Measurements from ENCODE around the gene TOM1L2. TPM values are rescaled to one million over a fixed set of nuclear protein-coding genes. Genes with fewer than 3 reads are reported as not detected.

The TOM1L2 gene
- total and polyA plus RNA-seq, 2 of the 4 experiments (the other 2 are of a cell fraction) = 34.4 to 51.7 TPM

GRCh38 chr17:17913695-17914332 lies 58.4 kb downstream of the TOM1L2 start:
- Histone ChIP-seq H4K8ac (ENCODE audit: low read depth in 2 of 2, low read length in 2 of 2) (peak overlapping the region; percentile 10 to 92; a peak in 3 of 4 replicates), H2BK20ac (ENCODE audit: low read depth, low read length) (peak overlapping the region; percentile 81; the same call in 1 of the 2 replicates), H3K4me1 (ENCODE audit: control insufficient read depth, insufficient read depth, low read length) (peaks cover 7% of the 10 kb centered on the region), H3K27me3 (ENCODE audit: control insufficient read depth, insufficient read depth, low read length) (no peaks in the 10 kb centered on the region), H3K9me1 (ENCODE audit: insufficient read depth, low read length) (peaks cover 12% of the 10 kb centered on the region; the same call in 1 of the 2 replicates), H3K18ac (ENCODE audit: low read depth, low read length) (no peak overlapping the region), H3K56ac (ENCODE audit: extremely low read depth, insufficient read depth, low read length) (no peak overlapping the region), H3K9me3 (ENCODE audit: control insufficient read depth, insufficient read depth, low read length) (no peaks in the 10 kb centered on the region), H3K23ac (ENCODE audit: low read depth, low read length) (peak overlapping the region; percentile 90; the same call in 1 of the 2 replicates), H3K79me1 (ENCODE audit: low read depth in 1 of 2, low read length in 2 of 2) (peaks cover 9 to 47% of the 10 kb centered on the region in 2 experiments; a peak in 3 of 4 replicates), H3K4me2 (ENCODE audit: low read depth, low read length) (peak overlapping the region; percentile 18), H4K91ac (ENCODE audit: insufficient read depth, low read depth, low read length) (peak overlapping the region; percentile 71), H3K4me3 (ENCODE audit: insufficient read depth, low read depth, low read length) (no peak overlapping the region), H2AK5ac (ENCODE audit: low read depth, low read length) (peak overlapping the region; percentile 91; the same call in 1 of the 2 replicates), H2AFZ (replicated peaks; ENCODE audit: low read length, poor library complexity) (peak overlapping the region; percentile 85), H2AK9ac (replicated peaks; ENCODE audit: low read depth, low read length, poor library complexity) (peak overlapping the region; percentile 88), H3K36me3 (ENCODE audit: control insufficient read depth, insufficient read depth, low read length) (no peaks in the 10 kb centered on the region), H3K14ac (replicated peaks; ENCODE audit: low read depth, low read length) (peak overlapping the region; percentile 91), H3K4ac (ENCODE audit: low read depth, low read length) (peak overlapping the region; percentile 88), H3K9ac (ENCODE audit: low read depth, low read length) (peak overlapping the region; percentile 1; the same call in 1 of the 2 replicates), H2BK5ac (ENCODE audit: low read depth, low read length, poor library complexity, severe bottlenecking) (peak overlapping the region; percentile 55), H2BK15ac (ENCODE audit: low read depth, low read length) (peak overlapping the region; percentile 58; the same call in 1 of the 3 replicates), H4K5ac (ENCODE audit: low read depth, low read length) (no peak overlapping the region), H3K27ac (ENCODE audit: insufficient read depth, low read length) (peak overlapping the region; percentile 45), H4K20me1 (ENCODE audit: insufficient read depth, low read length) (no peaks in the 10 kb centered on the region), H2BK120ac (ENCODE audit: low read depth, low read length) (peak overlapping the region; percentile 76)
- dilution Hi-C loops (cut with HindIII; ENCODE audit: low sequenced_read_pairs, unreplicated experiment) (no loop called here), in situ Hi-C loops (cut with MboI; ENCODE audit: low sequenced_read_pairs) (no loop called here), intact Hi-C loops (cut with micrococcal nuclease) (loop anchor here (2.0 kb wide), 1 partner anchor 13 kb away; no protein-coding TSS in a partner anchor)
- DNase-seq (peak; percentile 90), ATAC-seq (ENCODE audit: low read depth) (peak; percentile 99)
- no CpG with 5 or more reads among the region's 4 CpGs for WGBS, 2 experiments (ENCODE audit: extremely low coverage in 2 of 2, insufficient read length in 1 of 2)
- ChIA-PET POLR2A (ENCODE audit: unreplicated experiment) (interaction anchor here (0.6 kb wide), 1 partner anchor 32 kb away, joined by 3 read pairs; no protein-coding TSS in a partner anchor), CTCF (interaction anchor here (1.0 kb wide), 2 partner anchors 11 to 23 kb away, joined by 3 read pairs; no protein-coding TSS in a partner anchor)
- BruUV-seq (replicated peaks) = no TSS peak
- no peak for TF ChIP-seq RCOR1 (IDR thresholded peaks at IDR 0.05; ENCODE audit: insufficient replicate concordance, low read length)
- peak; percentile 21; the same call in 1 of the 2 replicates for TF ChIP-seq USF2 (IDR thresholded peaks at IDR 0.05; ENCODE audit: low read depth, low read length)
- no peak for TF ChIP-seq POLR2A (IDR thresholded peaks at IDR 0.05; ENCODE audit: low read depth, low read length)
- TF ChIP-seq SMC3 (IDR thresholded peaks at IDR 0.05; ENCODE audit: low read depth, low read length) = peak; percentile 10; the same call in 1 of the 2 replicates
- TF ChIP-seq CEBPB (IDR thresholded peaks at IDR 0.05; ENCODE audit: low read depth, low read length) = no peak
- TF ChIP-seq MAZ (IDR thresholded peaks at IDR 0.05; ENCODE audit: borderline replicate concordance, low read depth, low read length) = peak; percentile 58; the same call in 1 of the 2 replicates
- TF ChIP-seq RAD21 (IDR thresholded peaks at IDR 0.05; ENCODE audit: low read length) = peak; percentile 23; the same call in 1 of the 2 replicates
- no peak for TF ChIP-seq CTCF (conservative IDR thresholded peaks at IDR 0.05; ENCODE audit: low read depth, low read length)
- TF ChIP-seq MXI1 (IDR thresholded peaks at IDR 0.05; ENCODE audit: borderline replicate concordance, low read depth, low read length) = 0 out of 2 replicates have a peak, but pooled peaks have one; percentile 44
- 0 out of 2 replicates have a peak, but pooled peaks have one; percentile 18 for TF ChIP-seq BHLHE40 (IDR thresholded peaks at IDR 0.05; ENCODE audit: low read depth, low read length)
- no peak for TF ChIP-seq MAFK (IDR thresholded peaks at IDR 0.05; ENCODE audit: low read depth, low read length)
- TF ChIP-seq ELK1 (IDR thresholded peaks at IDR 0.05; ENCODE audit: borderline replicate concordance, low read depth, low read length) = no peak
- no peak for TF ChIP-seq RFX5 (IDR thresholded peaks at IDR 0.05; ENCODE audit: low read depth, low read length)

Data from IMR-90 (cell line).